H9 (cell line): ENCODE measurements around the gene CNPY2. TPM values are rescaled to one million over a fixed set of nuclear protein-coding genes. Genes with fewer than 3 reads are reported as not detected.

Experiments used
- DNase-seq: peaks from one replicate; pipeline ENCODE4 v3.0.0-alpha.2; 2017
- H2AFZ ChIP-seq: one replicate; pipeline ENCODE4 v1.6.1; 2013; ENCODE audit warnings: mild to moderate bottlenecking, low read length, control low read depth, moderate library complexity
- H2AK5ac ChIP-seq: 2 replicates; pipeline ENCODE4 v1.6.1; 2013; ENCODE audit warnings: low read length, control low read depth, mixed read lengths; ENCODE audit not compliant: insufficient read length
- H2BK120ac ChIP-seq: one replicate; pipeline ENCODE4 v1.6.1; 2013; ENCODE audit warnings: low read depth, mild to moderate bottlenecking, low read length, control low read depth, inconsistent platforms; ENCODE audit not compliant: poor library complexity, severe bottlenecking
- H2BK12ac ChIP-seq: 2 replicates; pipeline ENCODE4 v1.6.1; 2013; ENCODE audit warnings: low read length, control low read depth, mixed read lengths, low read depth; ENCODE audit not compliant: insufficient read length
- H2BK15ac ChIP-seq: 2 replicates; pipeline ENCODE4 v1.6.1; 2013; ENCODE audit warnings: low read depth, low read length, control low read depth
- H2BK20ac ChIP-seq: one replicate; pipeline ENCODE4 v1.6.1; 2013; ENCODE audit warnings: low read depth, mild to moderate bottlenecking, low read length, control low read depth, inconsistent platforms; ENCODE audit not compliant: poor library complexity, severe bottlenecking
- H2BK5ac ChIP-seq: 2 replicates; pipeline ENCODE4 v1.6.1; 2013; ENCODE audit warnings: low read length, control low read depth, mixed read lengths; ENCODE audit not compliant: insufficient read length
- H3K14ac ChIP-seq: 2 replicates; pipeline ENCODE4 v1.6.1; 2013; ENCODE audit warnings: low read length, control low read depth; ENCODE audit not compliant: insufficient read depth
- H3K18ac ChIP-seq: 2 replicates; pipeline ENCODE4 v1.6.1; 2013; ENCODE audit warnings: low read depth, mild to moderate bottlenecking, mixed read lengths, low read length, control low read depth; ENCODE audit not compliant: insufficient read length
- H3K23ac ChIP-seq: 2 replicates; pipeline ENCODE4 v1.6.1; 2013; ENCODE audit warnings: low read length, control low read depth, mixed read lengths, low read depth; ENCODE audit not compliant: insufficient read length
- H3K23me2 ChIP-seq: 2 replicates; pipeline ENCODE4 v1.6.1; 2013; ENCODE audit warnings: low read depth, mild to moderate bottlenecking, mixed read lengths, low read length, control low read depth; ENCODE audit not compliant: insufficient read length, poor library complexity, severe bottlenecking
- H3K27ac ChIP-seq: 2 replicates; pipeline ENCODE4 v1.5.1; 2013; ENCODE audit warnings: low read length, control low read depth, mixed read lengths, low read depth; ENCODE audit not compliant: insufficient read length
- H3K27me3 ChIP-seq: 2 replicates; pipeline ENCODE4 v1.6.1; 2013; ENCODE audit warnings: low read length, control low read depth, inconsistent platforms; ENCODE audit not compliant: insufficient read depth
- H3K4ac ChIP-seq: 2 replicates; pipeline ENCODE4 v1.6.1; 2013; ENCODE audit warnings: low read depth, mild to moderate bottlenecking, control low read depth, inconsistent platforms, low read length, moderate library complexity
- H3K4me1 ChIP-seq: 2 replicates; pipeline ENCODE4 v1.6.1; 2013; ENCODE audit warnings: low read length, control low read depth, inconsistent platforms; ENCODE audit not compliant: insufficient read depth
- H3K4me2 ChIP-seq: 2 replicates; pipeline ENCODE4 v1.6.1; 2013; ENCODE audit warnings: low read length, control low read depth, mixed read lengths; ENCODE audit not compliant: insufficient read length, insufficient read depth
- H3K56ac ChIP-seq: 2 replicates; pipeline ENCODE4 v1.6.1; 2013; ENCODE audit warnings: low read depth, mild to moderate bottlenecking, mixed read lengths, low read length, control low read depth; ENCODE audit not compliant: insufficient read length
- H3K79me1 ChIP-seq: 2 replicates; pipeline ENCODE4 v1.6.1; 2013; ENCODE audit warnings: low read depth, mild to moderate bottlenecking, moderate library complexity, low read length, control low read depth, inconsistent platforms; ENCODE audit not compliant: insufficient read depth, poor library complexity, severe bottlenecking
- H3K79me2 ChIP-seq: 2 replicates; pipeline ENCODE4 v1.6.1; 2013; ENCODE audit warnings: low read length, control low read depth, inconsistent platforms; ENCODE audit not compliant: insufficient read depth
- H3K9ac ChIP-seq: 2 replicates; pipeline ENCODE4 v1.6.1; 2013; ENCODE audit warnings: low read length, control low read depth, mixed read lengths; ENCODE audit not compliant: insufficient read length; ENCODE audit errors: extremely low read depth
- H3K9me3 ChIP-seq: one replicate; pipeline ENCODE4 v1.6.1; 2013; ENCODE audit warnings: low read depth, low read length, inconsistent platforms; ENCODE audit not compliant: control insufficient read depth
- H3T11ph ChIP-seq: one replicate; pipeline ENCODE4 v1.6.1; 2013; ENCODE audit warnings: mild to moderate bottlenecking, low read length, control low read depth, inconsistent platforms
- H4K20me1 ChIP-seq: one replicate; pipeline ENCODE4 v1.6.1; 2013; ENCODE audit not compliant: control insufficient read depth, insufficient read length, insufficient read depth
- H4K5ac ChIP-seq: 2 replicates; pipeline ENCODE4 v1.6.1; 2013; ENCODE audit warnings: low read depth, mild to moderate bottlenecking, mixed read lengths, low read length, control low read depth; ENCODE audit not compliant: insufficient read length
- H4K8ac ChIP-seq: replicated peaks from 2 replicates; pipeline ENCODE4 v1.6.1; 2013; ENCODE audit warnings: low read length, control low read depth, mixed read lengths, low read depth; ENCODE audit not compliant: insufficient read length
- H4K91ac ChIP-seq: 2 replicates; pipeline ENCODE4 v1.6.1; 2013; ENCODE audit warnings: low read depth, mild to moderate bottlenecking, moderate library complexity, mixed read lengths, low read length, control low read depth; ENCODE audit not compliant: insufficient read length
- H3K27ac Mint-ChIP-seq, 3 experiments: 2 replicates in 2 of 3; 3 replicates in 1 of 3; pipeline ENCODE4 v1.8.0; 2020 to 2021; ENCODE audit warnings: mixed read lengths in 3 of 3, mild to moderate bottlenecking in 1 of 3, moderate library complexity in 1 of 3
- H3K27me3 Mint-ChIP-seq: 2 replicates; pipeline ENCODE4 v1.8.0; 2021; ENCODE audit warnings: low read depth, mild to moderate bottlenecking, moderate library complexity, mixed read lengths
- H3K36me3 Mint-ChIP-seq, 3 experiments: 2 replicates in 2 of 3; 3 replicates in 1 of 3; pipeline ENCODE4 v1.8.0; 2020 to 2021; ENCODE audit warnings: low read depth in 3 of 3, mixed read lengths in 3 of 3; ENCODE audit not compliant: insufficient read depth in 1 of 3
- H3K4me1 Mint-ChIP-seq, 2 experiments: 2 replicates each; pipeline ENCODE4 v1.8.0; 2020; ENCODE audit warnings: mixed read lengths in 2 of 2
- H3K4me3 Mint-ChIP-seq, 2 experiments: 2 replicates in 1 of 2; 3 replicates in 1 of 2; pipeline ENCODE4 v1.8.0; 2020 to 2021; ENCODE audit warnings: mild to moderate bottlenecking in 2 of 2, mixed read lengths in 2 of 2, moderate library complexity in 1 of 2
- H3K9me3 Mint-ChIP-seq, 2 experiments: 2 replicates in 1 of 2; 3 replicates in 1 of 2; pipeline ENCODE4 v1.8.0; 2020; ENCODE audit warnings: mild to moderate bottlenecking in 2 of 2, mixed read lengths in 2 of 2, moderate library complexity in 1 of 2
- CTCF ChIP-seq: fragments of 200-600 bp; sonication (generic); conservative IDR thresholded peaks from 3 replicates; pipeline ENCODE4 v1.8.0; 2021; ENCODE audit warnings: antibody characterized with exemption, mild to moderate bottlenecking
- WGBS: extraction: QIAGEN DNeasy Blood & Tissue Kit; methylation state at CpG from one replicate; pipeline ENCODE4 v1.1.7; 2013; ENCODE audit warnings: missing lambda C conversion rate, low lambda C conversion rate, mixed read lengths; ENCODE audit not compliant: insufficient read length; ENCODE audit errors: extremely low coverage; 5-methylcytosine and 5-hydroxymethylcytosine counted together
- total RNA-seq: library from RNA; stranded (reverse); gene quantifications from 2 replicates; pipeline ENCODE4 v1.2.1, GENCODE V29; 2021

The CNPY2 gene
- total RNA-seq, 1 experiment from 2014 or later: 221 TPM

GRCh38 chr12:56307221-56307965, 8.4 kb downstream of the CNPY2 start:
- no peak for TF ChIP-seq CTCF
- Histone ChIP-seq H2BK5ac (no peak overlapping the region), H3K27me3 (no peaks in the 10 kb centered on the region), H3K79me1 (no peaks in the 10 kb centered on the region), H2AFZ (no peak overlapping the region), H2BK20ac (no peak overlapping the region), H3K56ac (no peak overlapping the region), H3K9me3 (no peaks in the 10 kb centered on the region), H3K9ac (no peak overlapping the region), H4K5ac (no peak overlapping the region), H3K4ac (no peak overlapping the region), H4K91ac (no peak overlapping the region), H2BK15ac (no peak overlapping the region), H3K18ac (no peak overlapping the region), H3K27ac (no peak overlapping the region), H4K20me1 (no peaks in the 10 kb centered on the region), H2BK120ac (no peak overlapping the region), H3K23me2 (no peaks in the 10 kb centered on the region), H4K8ac (no peak overlapping the region), H2BK12ac (no peak overlapping the region), H3K14ac (no peak overlapping the region), H2AK5ac (no peak overlapping the region), H3K23ac (no peak overlapping the region), H3K4me1 (no peaks in the 10 kb centered on the region), H3T11ph (no peak overlapping the region), H3K79me2 (no peaks in the 10 kb centered on the region), H3K4me2 (no peak overlapping the region)
- WGBS: no CpG with 5 or more reads among the region's 7 CpGs
- H3K4me1 Mint-ChIP-seq: no peaks in the 10 kb centered on the region
- H3K36me3 Mint-ChIP-seq: peaks cover 22 to 71% (median 47%) of the 10 kb centered on the region in 3 experiments; a peak in 6 of 7 replicates
- no peaks in the 10 kb centered on the region for H3K27me3 Mint-ChIP-seq
- DNase-seq: no peak
- no peaks in the 10 kb centered on the region for H3K9me3 Mint-ChIP-seq
- H3K27ac Mint-ChIP-seq: no peak overlapping the region
- H3K4me3 Mint-ChIP-seq: no peak overlapping the region
